ENCODE data around the gene FYN.

- TF ChIP-seq CTCF (conservative IDR thresholded peaks at IDR 0.05; ENCODE audit: low read depth, low read length) (no peak), EZH2 (IDR thresholded peaks at IDR 0.05; ENCODE audit: borderline replicate concordance, low read depth, low read length, poor library complexity, severe bottlenecking) (no peak)
Observed at GRCh38 chr6:111732390-111732789, 140.9 kb downstream of the FYN start.
